ENCODE data around the gene AMIGO3. TPM values are rescaled to one million over a fixed set of nuclear protein-coding genes. Genes with fewer than 3 reads are reported as not detected.
"Not testable (repeated sequence)": the region's sequence is repeated elsewhere in the genome, so short reads cannot be mapped to it uniquely, and the experiment has no call there.

Gene AMIGO3
- total RNA-seq, 1 donor from 2014 or later, result not detected

GRCh38 chr3:49712166-49712565, 7.3 kb downstream of the AMIGO3 start:
- no peak for DNase-seq (ENCODE audit: low read depth, low spot score)

- no peak for DNase-seq (ENCODE audit: low read depth, low spot score)
Measured at GRCh38 chr3:49711489-49711888, 8.0 kb downstream of the AMIGO3 start.

DNA sequence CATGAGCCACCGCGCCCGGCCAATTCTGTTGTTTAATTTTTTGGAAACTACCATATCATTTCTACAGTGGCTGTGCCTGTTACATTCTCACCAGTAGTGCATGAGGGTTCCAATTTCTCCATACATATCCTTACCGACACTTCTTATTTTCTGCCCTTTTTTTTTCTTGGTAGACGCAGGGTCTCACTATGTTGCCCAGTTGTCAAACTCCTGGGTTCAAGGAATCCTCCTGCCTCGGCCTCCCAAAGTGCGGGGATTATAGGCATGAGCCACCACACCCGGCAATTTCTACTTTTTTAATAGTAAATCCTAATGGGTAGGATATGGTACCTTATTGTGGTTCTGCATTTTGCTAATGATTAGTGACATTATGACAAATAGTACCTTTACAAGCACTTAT, 9.6 kb downstream of the AMIGO3 start:
- no peak for DNase-seq (ENCODE audit: low read depth, low spot score)

GRCh38 chr3:49707113-49707480, 12.4 kb downstream of the AMIGO3 start:
- no peak for DNase-seq (ENCODE audit: low read depth, low spot score)

DNA sequence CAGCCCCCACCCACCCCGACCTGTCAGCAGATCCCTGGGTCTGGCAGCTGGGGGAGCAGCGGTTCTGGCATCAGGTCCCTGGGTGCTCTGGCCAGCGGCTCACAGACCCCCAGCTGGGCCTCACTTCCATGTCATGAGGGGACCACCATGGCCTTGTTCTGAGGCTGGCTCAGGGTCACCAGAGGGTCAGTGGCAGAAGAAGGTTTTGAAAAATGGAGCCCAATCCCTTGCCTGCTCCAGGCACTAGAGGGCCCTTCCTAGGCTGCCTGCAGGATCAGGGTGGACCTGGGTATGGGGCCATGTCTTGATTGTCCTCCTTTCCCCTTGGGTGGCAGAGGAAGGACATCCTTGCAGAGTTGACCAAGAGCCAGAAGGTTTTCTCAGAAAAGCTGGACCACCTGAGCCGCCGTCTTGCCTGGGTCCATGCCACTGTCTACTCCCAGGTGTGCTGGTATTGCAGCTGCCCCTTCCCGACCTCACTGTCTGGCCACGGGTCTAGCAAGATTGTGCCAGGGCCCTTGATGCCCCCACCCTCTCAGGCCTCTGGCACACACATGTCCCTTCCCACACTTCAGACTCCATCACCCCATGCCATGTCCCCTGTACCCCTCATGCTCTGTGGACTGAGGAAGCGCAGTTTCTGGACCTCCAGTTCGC, 12.9 kb downstream of the AMIGO3 start:
- no peak for DNase-seq (ENCODE audit: low read depth, low spot score)

DNA sequence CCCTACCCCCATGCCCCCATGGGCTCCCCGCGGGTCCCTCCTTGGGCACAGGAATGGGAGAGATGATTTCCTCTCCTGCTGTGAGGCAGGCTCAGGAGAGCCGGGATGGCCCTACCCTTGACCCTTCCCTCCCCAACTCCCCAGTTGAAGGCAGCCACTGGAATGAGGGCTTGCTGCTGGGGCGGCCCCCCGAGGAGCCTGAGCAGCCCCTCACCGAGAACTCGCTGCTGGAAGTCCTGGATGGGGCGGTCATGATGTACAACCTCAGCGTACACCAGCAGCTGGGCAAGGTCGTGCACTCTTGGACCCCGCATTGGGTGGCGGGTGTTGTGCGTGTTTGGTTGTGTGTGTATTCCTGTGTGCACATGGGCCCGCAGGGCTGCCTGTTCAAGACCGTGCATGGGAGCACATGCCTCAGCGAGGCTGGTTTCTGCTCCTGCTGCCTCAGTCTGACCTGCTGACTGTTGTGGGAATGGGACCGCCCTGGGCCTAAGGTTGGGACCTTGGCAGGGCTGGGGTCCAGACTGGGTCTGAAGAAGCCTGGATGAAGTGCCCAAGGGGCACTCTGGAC, 14.0 kb downstream of the AMIGO3 start:
- DNase-seq (ENCODE audit: low read depth, low spot score), result no peak

- no peak for DNase-seq (ENCODE audit: low read depth, low spot score)
Measured at GRCh38 chr3:49704629-49705028, 14.9 kb downstream of the AMIGO3 start.

DNA sequence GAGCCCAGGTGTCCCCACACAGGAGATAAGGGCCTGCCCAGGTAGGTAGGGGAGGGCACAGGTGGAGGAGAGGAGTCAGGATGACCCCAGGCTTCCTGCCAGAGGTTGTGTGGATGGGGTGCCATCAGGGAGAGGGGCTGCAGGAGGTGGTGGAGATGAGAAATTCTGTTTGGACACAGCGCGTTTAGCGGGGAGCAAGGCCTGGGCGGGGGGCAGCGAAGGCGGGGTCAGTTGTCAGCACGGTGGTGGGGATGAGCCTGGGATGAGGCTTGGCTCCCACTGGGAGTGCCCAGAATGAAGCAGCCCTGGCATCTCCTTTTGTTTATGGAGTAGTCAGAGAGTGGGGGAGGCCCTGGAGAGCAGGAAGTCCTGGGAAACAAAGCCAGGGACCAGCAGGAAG, 15.5 kb downstream of the AMIGO3 start:
- DNase-seq (ENCODE audit: low read depth, low spot score), result no peak

GRCh38 chr3:49703443-49703927, 16.0 kb downstream of the AMIGO3 start:
- no peak for DNase-seq (ENCODE audit: low read depth, low spot score)

- no peak for DNase-seq (ENCODE audit: low read depth, low spot score)
Measured at GRCh38 chr3:49702672-49703071, 16.8 kb downstream of the AMIGO3 start.

DNA sequence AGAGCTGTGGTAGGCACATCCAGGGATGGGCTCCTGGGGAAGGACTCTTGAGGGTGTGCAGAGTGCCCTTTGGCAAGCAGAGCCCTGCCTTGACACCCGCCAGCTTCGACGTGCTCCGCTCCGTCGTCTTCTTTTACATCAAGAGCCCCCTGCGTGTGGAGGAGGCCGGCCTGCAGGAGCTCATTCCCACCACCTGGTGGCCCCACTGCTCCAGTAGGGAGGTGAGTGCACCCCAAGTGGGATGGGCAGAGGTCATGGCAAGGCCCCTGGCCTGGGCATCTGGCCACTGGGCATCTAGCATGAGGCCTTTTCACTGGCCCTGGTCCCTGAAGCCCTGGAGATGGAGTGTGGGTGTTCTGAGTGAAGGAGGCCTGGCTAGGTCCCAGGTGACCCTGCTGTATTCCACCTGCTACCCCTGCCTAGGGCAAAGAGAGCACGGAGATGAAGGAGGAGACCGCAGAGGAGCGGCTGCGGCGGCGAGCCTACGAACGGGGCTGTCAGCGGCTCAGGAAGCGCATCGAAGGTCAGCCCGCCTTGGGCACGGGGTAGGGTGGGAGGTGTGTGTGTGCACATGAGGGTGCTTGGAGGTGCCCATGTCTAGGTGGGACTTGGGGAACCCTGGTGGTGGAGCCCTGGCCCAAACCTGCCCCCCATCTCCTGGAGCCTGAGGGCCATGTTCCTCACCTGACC, 18.0 kb downstream of the AMIGO3 start:
- DNase-seq (ENCODE audit: low read depth, low spot score), result no peak

DNA sequence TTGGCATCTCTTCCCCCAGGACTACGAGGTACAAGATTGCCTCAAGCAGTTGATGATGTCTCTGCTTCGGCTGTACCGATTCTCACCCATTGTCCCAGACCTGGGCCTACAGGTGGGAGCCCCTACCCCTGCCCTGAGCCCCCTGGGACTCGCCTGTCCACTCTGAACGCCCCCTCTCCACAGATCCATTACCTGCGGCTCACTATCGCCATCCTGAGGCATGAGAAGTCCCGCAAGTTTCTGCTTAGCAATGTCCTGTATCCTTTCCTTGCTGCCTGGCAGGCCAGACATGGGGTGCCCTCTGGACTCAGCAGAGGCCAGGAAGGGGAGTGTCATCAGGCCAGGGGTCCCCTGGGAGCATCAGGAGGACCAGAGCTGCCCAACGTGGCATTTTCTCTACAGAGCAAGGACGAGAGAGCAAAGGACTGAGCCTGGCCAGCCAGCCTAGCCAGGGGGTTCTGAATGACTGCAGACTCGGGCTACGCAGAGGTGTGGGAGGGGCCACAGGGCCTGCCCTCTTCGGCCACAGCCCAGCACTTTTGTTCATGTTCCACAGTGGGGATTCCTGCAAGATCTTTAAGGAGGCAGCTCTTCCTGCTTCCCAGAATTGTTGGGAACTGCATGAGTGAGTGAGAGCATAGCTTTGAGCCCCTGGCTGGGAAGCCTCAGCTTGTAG, 18.9 kb downstream of the AMIGO3 start:
- no peak for DNase-seq (ENCODE audit: low read depth, low spot score)

GRCh38 chr3:49700014-49700413, 19.5 kb downstream of the AMIGO3 start:
- DNase-seq (ENCODE audit: low read depth, low spot score), result no peak

DNA sequence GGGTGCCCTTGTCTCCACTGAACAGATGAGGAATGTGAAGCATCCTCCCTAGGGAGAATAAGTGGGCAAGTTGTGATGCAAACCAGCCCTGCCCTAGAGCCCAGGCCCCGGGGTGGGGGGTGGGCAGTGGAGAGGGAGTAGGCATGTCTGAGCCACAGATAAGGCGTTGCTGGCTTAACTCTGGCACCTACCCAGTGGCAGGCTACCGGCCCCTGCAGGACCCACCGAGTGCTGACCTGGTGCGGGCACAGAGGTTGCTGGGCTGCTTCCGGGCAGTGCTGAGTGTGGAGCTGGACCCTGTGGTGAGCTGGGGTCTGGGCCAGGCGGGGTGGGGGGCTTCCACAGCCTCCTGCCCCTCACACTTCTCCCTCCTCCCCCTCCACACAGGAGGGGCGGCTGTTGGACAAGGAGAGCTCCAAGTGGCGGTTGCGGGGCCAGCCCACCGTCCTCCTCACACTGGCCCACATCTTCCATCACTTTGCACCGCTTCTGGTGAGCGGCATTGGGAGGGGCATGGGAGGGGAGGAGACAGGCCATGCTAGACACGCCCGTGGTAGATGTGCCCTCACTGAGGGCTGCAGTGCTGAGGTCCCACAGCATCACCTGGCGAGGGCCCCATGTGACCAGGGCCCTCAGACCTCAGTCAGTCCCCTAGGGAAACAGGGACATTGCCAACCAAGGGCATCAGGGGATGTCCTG, 20.1 kb downstream of the AMIGO3 start:
- no peak for DNase-seq (ENCODE audit: low read depth, low spot score)

GRCh38 chr3:49695350-49696015, 24.0 kb downstream of the AMIGO3 start:
- not testable (repeated sequence) for DNase-seq (ENCODE audit: low read depth, low spot score)

DNA sequence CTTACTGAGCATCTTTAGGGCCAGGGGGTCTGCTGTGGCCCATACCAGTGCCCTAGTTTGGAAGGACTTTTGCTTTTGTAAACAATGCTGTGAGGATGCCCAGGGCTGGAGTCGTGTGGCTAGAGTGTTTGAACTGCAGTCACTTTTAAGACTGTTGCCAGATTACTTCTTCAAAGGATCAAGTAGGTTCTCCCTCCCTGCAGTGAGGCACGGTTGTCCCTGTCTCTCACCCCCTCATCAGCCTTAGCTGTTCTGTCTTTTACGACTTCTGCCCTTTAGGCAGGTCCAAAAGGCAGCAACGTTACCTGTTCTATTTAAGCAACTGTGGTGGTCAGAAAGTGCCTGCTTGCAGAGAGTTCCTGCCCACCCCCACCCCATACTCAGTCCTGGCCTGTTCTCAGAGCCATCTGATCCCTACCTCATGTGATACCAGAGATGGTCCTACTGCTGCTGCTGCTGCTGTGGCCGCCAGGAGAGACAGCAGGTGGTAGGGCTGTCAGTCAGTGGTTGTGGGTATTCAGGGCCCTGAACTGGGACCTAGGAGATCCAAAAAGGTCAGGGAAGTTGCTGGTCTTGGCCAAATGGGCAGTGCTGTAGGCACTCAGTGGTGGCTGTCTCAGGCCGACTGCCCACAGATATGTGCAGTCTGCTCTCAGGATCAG, 24.9 kb downstream of the AMIGO3 start:
- DNase-seq (ENCODE audit: low read depth, low spot score), result not testable (repeated sequence)

GRCh38 chr3:49691481-49691880, 28.0 kb downstream of the AMIGO3 start:
- not testable (repeated sequence) for DNase-seq (ENCODE audit: low read depth, low spot score)

- not testable (repeated sequence) for DNase-seq (ENCODE audit: low read depth, low spot score)
Measured at GRCh38 chr3:49690856-49691255, 28.6 kb downstream of the AMIGO3 start.

DNA sequence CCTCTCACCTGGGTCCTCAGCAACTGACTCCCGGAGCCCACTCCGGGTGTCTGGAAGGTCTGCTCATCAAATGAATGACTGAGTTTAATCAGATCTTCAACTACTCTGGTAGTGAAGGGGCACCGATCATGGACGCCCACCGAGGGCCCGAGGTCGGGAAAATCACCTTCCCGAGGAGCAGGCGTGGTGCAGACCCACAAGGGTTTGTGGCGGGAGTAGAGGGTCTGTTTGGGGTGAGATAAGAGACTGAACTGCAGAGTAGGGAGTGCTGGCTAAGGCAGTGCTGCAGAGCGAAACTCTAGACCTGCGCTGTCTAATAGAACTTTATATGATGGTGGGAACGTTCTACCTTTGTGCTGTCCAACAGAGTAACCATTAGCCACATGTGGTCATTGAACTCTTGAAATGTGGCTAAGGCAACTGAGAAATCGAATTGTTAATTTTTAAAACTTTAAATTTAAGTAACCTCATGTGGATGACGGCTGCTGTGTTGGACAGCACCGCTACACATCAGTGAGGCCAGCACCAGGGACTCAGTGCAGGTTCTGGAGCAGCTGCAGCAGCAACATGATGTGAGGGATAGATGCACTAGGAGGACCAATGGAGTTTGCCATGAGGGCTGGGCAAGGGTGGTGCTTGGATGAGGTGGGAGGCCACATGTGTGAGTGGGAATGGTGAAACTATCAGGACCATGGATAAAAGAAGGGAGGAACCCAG, 29.4 kb downstream of the AMIGO3 start:
- not testable (repeated sequence) for DNase-seq (ENCODE audit: low read depth, low spot score)
